Tibial nerve (tissue), 4 donors: ENCODE measurements around the gene TBC1D22A.

ENCODE experiments used
- EP300 ChIP-seq, 2 donors: sonication (generic); formaldehyde crosslinking; IDR thresholded peaks; one replicate each; pipeline ENCODE4 v1.6.1; 2017; ENCODE audit warnings: antibody characterized with exemption in 2 of 2, mild to moderate bottlenecking in 1 of 2
- TF ChIP-seq, protein P1 (sequence below), 5 experiments: fragments of 200-600 bp in 3 of 5; fragments of 450-650 bp in 2 of 5; sonication (generic) in 3 of 5; IDR thresholded peaks; one replicate each; pipeline ENCODE4 v1.5.1; 2016 to 2019; ENCODE audit warnings: antibody characterized with exemption in 5 of 5, mild to moderate bottlenecking in 3 of 5, moderate library complexity in 2 of 5

DNA sequence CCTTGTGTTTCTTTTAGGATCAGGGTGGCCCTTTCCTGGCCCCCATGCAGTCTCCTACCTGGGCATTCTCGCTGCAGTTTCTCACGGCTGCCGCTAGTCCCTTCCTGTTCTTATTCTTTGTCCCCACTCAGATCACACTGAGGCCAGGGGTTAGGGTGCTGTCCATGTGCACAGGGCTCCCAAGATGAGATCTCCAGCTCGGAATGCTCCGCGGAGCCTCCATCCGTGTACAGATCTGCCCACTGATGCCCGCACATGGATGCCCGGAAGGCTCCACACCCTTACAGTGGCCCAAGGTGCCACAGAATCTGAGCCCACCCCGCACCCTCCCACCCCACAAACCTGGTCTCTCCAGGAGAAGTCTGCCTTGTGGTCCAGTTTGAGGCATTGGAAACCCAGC, 457.3 kb downstream of the TBC1D22A start:
- TF ChIP-seq, protein P1, sequence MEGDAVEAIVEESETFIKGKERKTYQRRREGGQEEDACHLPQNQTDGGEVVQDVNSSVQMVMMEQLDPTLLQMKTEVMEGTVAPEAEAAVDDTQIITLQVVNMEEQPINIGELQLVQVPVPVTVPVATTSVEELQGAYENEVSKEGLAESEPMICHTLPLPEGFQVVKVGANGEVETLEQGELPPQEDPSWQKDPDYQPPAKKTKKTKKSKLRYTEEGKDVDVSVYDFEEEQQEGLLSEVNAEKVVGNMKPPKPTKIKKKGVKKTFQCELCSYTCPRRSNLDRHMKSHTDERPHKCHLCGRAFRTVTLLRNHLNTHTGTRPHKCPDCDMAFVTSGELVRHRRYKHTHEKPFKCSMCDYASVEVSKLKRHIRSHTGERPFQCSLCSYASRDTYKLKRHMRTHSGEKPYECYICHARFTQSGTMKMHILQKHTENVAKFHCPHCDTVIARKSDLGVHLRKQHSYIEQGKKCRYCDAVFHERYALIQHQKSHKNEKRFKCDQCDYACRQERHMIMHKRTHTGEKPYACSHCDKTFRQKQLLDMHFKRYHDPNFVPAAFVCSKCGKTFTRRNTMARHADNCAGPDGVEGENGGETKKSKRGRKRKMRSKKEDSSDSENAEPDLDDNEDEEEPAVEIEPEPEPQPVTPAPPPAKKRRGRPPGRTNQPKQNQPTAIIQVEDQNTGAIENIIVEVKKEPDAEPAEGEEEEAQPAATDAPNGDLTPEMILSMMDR (IDR thresholded peaks at IDR 0.05): no peak
- TF ChIP-seq EP300 (IDR thresholded peaks at IDR 0.05): no peak
